Stomach (tissue), 4 donors: ENCODE data around the gene HDHD3.

Experiments used
- POLR2A ChIP-seq, 4 donors: fragments of 450-650 bp; IDR thresholded peaks; one replicate each; pipeline ENCODE4 v1.6.1; 2016; ENCODE audit warnings: antibody characterized with exemption in 4 of 4, control low read depth in 2 of 4, mild to moderate bottlenecking in 1 of 4, moderate library complexity in 1 of 4
- POLR2AphosphoS5 ChIP-seq, 3 donors: sonication (generic); formaldehyde crosslinking; IDR thresholded peaks; one replicate each; pipeline ENCODE4 v1.6.1; 2016; ENCODE audit warnings: antibody characterized with exemption in 3 of 3
- TF ChIP-seq, protein P1 (sequence below), 7 experiments: fragments of 450-650 bp in 4 of 7; fragments of 200-600 bp in 3 of 7; sonication (generic) in 3 of 7; IDR thresholded peaks; one replicate each; pipeline ENCODE4 v1.5.1; 2016 to 2019; ENCODE audit warnings: antibody characterized with exemption in 7 of 7, control low read depth in 2 of 7, mild to moderate bottlenecking in 1 of 7

- TF ChIP-seq, protein P1, sequence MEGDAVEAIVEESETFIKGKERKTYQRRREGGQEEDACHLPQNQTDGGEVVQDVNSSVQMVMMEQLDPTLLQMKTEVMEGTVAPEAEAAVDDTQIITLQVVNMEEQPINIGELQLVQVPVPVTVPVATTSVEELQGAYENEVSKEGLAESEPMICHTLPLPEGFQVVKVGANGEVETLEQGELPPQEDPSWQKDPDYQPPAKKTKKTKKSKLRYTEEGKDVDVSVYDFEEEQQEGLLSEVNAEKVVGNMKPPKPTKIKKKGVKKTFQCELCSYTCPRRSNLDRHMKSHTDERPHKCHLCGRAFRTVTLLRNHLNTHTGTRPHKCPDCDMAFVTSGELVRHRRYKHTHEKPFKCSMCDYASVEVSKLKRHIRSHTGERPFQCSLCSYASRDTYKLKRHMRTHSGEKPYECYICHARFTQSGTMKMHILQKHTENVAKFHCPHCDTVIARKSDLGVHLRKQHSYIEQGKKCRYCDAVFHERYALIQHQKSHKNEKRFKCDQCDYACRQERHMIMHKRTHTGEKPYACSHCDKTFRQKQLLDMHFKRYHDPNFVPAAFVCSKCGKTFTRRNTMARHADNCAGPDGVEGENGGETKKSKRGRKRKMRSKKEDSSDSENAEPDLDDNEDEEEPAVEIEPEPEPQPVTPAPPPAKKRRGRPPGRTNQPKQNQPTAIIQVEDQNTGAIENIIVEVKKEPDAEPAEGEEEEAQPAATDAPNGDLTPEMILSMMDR (IDR thresholded peaks at IDR 0.05): no peak
- no peak for TF ChIP-seq POLR2AphosphoS5 (IDR thresholded peaks at IDR 0.05)
- no peak for TF ChIP-seq POLR2A (IDR thresholded peaks at IDR 0.05)
These were observed 15.1 kb upstream of the HDHD3 start for GRCh38 chr9:113391917-113392316.
